DMS53 (cell line): Measurements from ENCODE around the gene AP2A1.

ENCODE experiments used
- DNase-seq: peaks from one replicate; lab custom pipeline; 2025; lab: John Stamatoyannopoulos, UW

Gene AP2A1

DNA sequence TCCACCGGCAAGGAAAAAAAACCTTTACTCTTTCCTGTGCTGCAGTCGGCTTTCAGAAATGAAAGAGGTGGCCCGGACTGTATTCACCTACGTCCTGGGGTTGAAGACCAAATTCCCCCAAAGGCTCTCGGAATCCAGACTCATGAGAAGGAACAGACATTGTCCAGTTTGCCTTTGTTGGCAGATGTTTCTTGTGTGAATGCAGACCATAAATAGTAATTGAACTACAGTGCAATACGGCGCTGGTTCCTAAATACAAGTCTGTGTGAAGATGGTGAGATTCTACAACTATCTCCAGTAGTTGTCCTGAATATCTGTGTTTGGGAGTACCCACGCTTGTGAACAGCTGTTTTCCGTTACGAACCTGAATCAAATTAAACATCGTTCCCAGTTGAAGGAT, 72.9 kb downstream of the AP2A1 start:
- no peak for DNase-seq

DNA sequence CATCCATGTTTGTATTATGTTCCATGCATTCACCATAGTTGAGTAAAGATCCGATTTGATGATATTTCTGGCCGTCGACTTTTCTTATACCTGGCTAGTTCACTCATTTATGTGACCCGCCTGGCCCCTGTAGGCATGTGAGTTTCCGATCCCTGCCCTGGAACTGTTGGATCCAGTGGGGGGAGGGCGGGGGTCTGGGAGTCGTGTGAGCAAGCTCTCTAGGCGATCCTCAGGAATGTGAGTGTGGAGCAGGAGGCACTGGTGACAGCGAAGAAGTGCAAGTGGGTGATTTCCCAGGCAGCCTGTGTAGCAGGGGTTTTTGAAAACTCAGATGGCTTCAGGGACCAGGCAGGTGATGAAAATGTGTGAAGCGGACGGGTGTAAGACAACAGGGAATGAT, 73.5 kb downstream of the AP2A1 start:
- no peak for DNase-seq

DNA sequence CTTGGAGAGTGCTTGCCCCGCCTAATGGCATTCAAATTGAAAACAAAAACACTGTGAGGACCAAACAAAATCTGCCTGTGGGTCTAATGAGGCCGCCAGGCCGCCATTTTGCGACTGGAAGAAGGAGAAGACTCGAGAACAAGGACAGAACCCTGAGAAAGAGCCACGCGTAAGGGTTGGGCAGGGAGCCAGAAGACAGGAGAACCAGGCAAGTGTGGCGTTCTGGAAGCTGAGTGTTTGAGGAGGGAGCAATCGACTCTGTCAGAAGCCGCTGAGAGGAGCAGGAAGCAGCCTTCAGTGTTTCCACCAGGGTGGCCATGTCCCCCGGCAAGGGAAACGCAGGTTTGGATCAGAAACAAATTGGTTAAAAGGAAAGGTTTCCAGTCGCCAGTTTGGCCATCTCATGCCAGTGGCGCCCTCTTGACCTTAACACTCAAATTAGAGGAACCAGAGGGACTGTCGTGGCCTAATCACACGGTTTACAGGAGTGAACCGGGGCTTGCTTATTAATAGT, 74.0 kb downstream of the AP2A1 start:
- no peak for DNase-seq

DNA sequence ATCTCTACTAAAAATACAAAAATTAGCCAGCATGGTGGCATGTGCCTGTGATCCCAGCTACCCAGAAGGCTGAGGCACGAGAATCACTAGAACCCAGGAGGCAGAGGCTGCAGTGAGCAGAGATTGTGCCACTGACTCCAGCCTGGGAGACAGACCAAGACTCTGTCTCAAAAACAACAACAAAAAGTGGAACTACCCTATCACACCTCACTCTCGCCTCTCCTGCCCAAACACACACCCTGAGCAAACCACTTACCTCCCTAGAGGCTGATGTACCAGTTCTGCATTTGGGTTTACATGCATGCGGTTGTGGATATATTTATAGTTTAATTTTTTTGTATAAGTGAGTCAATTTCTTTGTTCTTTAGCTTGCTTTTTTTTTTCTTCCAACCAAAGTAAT, 76.5 kb downstream of the AP2A1 start:
- DNase-seq = no peak

DNA sequence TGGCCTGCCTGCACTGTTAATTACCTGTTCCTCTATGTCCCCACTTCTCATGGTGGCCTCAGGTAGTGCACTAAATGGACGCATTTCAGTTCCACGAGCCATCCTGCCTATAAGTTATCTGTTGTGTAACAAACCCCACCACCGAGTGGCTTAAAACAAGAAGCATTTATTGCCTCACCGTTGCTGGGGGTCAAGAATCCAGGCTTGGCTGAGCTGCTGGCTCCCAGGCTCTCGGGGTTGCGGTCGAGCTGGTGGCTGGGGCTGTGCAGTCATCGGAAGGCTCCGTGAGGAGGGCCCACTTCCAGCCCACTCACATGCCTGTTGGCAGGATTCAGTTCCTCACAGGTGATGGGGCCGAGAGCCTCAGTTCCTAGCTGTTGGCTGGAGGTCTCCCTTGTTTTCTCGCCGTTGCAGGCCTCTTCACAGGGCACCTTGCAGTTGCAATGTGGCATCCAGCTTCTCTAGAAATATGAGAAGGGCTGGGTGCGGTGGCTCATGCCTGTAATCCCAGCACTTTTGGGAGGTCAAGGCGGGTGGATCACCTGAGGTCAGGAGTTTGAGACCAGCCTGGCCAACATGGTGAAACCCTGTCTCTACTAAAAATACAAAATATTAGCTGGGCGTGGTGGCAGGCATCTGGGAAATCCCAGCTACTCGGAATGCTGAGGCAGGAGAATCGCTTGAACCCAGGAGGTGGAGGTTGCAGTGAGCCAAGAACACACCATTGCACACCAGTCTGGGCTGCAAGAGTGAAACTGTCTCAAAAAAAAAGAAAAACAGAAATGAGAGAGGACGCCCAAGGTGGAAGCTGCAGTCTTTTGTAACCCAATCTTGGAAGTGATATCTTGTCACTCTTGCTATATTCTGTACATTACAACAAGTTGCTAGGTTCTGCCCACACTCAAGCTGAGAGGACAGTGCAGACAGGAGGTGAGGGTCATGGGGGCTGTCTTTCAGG, 77.6 kb downstream of the AP2A1 start:
- DNase-seq = no peak

DNA sequence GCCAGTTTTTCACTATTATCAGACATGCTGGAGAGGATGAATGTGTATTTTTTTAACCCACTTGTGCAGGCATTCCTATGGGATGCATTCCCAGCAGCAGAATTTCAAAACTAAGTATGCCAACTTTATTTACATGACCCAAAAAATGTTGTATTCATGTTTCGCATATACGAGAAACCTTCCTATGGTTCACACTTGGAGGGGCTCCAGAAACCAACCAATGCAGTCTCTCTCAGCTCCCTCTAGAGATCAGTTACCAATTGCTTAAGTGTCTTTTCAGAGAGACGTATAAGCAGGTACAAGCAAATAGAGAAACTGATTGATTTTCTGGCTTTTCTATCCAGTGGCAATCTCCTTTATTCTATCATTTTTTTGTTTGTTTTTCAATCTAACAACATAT, 78.6 kb downstream of the AP2A1 start:
- DNase-seq = no peak

DNA sequence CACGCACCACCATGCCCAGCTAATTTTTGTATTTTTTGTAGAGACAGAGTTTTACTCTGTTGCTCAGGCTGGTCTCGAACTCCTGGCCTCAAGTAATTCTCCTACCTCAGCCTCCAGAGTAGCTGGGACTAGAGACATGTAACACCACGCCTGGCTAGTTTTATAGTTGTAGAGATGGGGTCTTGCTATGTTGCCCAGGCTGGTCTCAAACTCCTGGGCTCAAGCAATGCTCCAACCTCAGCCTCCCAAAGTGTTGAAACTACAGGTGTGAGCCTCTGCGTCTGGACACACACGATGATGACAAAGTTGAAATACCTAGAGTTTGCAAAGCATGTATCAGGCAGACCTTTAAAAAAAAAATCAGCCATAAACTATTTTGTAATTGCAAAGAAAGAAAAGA, 79.6 kb downstream of the AP2A1 start:
- DNase-seq = no peak

DNA sequence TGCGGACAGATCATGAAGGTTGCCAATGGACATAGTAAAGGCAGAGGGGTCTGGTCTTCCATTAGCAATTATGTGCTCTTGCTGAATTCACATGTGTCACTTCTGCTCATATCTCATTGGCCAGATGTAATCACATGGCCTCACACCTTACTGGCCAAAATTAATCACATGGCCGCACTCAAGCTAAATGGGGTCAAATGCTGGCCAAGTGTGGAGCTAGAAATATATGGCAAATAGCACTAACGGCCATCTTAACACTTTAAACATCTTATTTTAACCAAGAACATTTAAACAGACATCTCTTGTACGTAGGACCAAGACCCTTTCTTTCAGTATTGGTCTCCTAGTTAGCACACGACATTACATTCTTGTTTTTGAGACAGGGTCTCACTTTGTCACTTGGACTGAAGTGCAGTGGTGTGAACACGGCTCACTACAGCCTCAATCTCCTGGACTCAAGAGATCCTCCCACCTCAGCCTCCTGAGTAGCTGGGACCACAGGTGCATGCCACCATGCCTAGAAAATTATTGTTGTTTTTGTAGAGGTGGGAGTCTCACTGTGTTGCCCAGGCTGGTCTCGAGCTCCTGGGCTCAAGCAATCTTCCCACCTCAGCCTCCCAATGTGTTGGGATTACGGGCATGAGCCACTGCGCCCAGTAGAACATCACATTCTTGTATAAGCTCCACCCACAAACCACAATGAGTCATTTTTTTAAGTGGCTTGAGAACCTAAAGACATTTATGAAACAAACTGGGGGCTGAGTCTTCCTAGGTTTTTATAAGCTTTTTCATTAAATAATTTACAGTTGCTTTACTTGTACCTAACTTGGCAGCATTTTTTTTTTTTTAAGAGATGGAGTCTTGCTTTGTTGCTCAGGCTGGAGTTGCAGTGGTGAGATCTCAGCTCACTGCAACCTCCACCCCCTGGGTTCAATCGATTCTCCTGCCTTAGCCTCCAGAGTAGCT, 81.2 kb downstream of the AP2A1 start:
- peak; percentile 72 for DNase-seq

DNA sequence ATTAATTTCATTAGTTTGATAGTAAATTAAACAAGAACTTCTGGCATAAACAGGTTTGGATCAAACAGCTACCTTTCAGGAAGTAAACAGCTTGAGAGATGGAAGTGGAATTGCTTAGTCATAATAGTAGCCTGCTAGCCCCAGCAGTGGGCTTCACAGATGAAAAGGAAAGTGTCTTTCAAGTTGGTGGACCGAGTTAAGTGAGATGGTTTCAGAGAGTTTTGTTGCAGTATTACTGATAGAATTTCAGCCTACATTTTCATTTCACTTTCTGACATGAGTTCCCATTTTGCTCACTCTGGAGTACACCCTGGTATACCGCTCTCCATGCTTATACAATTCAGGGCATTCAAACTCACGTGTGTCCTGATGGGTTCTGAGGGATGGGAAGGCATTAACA, 82.1 kb downstream of the AP2A1 start:
- DNase-seq = peak; percentile 34

DNA sequence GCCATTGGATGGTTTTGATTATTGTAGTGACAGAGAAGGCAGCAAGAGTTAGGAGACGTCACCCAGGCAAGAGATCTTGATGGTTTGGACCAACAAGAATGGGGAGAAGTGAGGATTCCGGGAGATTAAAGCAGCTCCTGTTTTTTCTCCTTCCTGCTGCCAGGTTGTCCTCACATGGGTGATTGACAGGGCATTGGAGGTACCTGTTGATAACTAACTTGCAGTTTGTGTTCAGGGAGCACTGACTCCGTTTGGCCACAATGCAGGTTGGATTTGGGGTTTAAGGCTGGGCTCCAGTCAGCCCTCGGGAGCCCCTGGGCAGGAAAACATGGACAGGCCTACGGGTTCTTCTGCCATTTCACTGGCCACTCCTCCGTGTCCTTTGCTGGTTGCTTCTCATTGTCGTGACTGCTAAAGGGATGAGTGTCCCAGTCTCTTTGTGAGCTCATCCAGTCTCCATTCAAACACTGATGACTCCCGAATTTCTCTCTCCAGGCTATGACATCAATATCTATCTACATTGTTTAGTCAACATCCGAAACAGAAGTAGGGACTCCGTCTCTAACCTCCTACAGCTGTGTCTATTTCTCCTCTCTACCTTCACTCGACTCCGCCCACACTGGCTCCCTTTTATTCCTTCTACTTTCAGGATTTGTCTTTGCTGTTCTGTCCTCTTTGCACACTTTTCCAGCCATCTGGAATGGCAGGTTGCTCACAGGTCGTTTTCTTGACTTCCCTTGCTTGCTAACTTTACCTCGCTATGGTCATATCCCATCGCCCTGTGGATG, 82.8 kb downstream of the AP2A1 start:
- peak; percentile 73 for DNase-seq

DNA sequence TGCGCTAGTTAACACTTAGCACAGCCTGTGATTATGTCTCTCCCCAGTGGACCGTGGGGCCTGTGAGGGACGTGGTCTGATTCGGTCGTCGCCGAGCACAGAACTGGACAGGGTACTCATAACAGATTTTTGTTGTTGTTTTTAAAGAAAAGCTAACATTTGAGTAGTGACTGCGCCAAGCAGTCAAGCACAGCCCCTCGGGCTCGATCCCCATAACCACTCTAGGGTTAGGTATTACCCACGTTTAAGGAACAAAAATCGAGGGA, 83.4 kb downstream of the AP2A1 start:
- no peak for DNase-seq

DNA sequence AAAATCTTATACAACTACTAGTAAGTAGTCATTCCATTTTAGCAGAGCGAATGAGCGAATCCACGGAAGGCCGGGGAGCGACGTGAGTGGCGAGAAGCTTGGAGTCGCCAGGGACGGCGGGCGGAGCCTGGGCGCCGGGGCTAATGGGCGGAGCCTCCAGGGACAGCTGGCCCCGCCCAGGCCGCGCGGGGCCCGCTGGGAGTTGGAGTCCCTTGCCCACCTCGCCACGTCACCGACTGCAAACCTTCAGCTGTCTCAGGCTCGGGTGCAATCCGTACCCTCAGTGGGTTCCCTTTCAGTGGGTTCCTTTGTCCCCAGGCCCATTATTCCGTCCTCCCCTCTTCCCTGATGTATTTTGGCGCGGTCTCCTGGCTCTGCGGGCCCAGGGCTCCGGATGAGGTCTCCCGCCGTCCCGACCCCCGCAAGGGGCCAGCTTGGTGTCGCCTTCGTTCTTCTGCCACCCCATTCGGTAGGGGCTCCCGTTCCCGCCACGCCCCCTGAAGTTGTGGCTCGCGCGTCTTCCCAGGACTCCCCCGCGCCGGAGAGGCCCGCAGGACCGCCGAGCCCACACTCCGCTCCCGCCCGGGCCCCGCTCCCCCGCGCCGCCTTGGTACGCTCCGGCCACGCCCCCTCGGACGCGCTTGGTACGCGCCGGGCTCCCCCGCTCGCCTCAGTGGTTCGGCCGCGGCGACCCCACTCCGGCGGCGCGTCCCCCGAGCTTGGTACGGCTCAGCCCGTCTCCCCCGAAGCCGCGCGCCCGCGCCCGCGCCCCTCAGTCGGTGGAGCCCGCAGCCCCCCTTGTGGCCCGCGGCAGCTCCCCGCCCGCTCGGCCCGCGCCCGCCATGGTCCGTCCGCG, 83.9 kb downstream of the AP2A1 start, which contains the start of gene PTOV1:
TSS of gene PTOV1 (plus strand) at position 673 of the 856 bp plus-strand sequence.
- peak; percentile 95 for DNase-seq

DNA sequence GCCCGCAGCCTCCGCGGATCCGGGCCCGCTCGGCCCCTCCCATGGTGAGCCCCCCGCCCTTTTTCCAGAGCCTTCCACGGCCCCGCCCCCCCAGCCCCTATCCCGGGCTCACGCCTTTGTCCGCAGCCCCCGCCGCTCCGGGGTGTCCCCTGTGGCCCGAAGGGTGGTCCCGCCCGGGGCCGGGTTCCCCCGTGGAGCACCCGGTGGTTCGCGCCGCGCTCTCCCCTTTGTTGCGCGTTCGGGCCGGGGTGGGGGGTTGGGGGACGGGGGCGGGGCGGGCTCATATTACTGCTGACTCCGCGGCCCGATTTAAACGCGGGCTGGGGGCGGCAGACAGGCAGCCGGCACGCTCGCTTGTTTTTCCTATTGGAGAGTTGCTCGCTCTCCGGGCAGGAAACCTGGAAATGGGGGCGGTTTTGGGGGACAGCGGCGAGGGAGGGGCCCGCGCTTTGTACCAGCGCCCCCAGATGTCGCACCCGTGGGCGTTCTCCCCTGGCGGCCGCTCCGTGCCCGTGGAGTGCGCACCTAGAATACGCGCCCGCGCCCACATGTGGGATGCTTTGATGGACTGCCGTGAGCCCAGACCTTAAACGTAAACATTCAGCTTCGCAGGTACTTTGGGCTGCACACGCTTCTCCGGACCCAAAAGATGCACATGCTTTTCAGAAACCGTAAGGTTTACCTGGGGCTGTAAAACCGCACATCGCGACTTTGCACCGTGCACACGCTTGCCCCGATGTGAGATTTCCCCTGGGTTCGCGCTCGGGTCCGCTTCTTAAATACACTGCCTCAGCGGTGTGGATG, 84.9 kb downstream of the AP2A1 start:
- DNase-seq = peak; percentile 67

DNA sequence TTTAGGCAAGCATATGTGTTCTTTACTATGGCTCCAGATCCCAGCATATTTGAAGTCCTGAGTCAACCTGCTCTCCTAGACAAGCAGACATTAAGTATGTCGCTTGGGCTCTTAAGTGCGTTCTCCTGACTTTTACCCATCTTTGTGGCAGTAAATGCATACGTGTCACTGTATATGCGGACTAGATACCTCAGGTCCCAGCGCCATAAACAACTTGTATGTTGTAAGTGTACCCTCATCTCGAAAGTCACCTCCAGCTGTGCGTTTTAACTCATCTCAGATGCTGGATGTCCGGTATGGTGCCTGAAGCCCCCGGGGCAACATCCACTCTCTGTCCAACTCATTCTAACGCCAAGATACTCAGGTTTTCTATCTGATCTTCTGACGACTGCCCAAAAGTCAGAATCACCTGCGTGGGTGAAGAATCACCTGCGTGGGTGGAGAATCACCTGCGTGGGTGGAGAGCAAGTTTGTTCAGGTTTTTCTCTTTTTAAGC, 85.9 kb downstream of the AP2A1 start:
- peak; percentile 27 for DNase-seq

DNA sequence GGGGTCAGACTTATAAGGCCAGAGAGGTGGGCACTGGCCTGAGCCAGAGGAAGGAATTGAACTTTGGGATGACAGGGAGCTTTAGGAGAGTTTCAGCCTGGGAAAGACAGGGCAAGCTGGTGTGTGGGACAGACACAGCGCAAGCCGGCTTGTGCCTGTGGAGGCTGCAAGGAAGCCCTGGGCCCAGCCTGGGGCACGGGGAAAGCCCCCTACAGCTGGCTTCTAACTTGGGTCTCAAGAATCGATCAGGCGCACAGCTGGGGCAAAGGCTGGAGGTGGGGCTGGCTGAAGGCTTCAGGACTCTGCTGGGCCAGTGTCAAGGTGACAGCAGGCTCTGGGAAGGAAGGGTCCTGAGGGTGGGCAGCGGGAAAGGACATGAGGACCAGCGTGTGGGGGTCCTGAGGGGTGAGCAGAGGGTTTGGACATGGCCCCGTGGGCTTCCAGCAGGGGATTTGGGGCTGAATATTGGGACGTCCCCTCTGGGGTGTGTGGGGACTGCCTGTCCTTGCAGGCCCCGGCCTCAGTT, 87.1 kb downstream of the AP2A1 start:
- DNase-seq = no peak

DNA sequence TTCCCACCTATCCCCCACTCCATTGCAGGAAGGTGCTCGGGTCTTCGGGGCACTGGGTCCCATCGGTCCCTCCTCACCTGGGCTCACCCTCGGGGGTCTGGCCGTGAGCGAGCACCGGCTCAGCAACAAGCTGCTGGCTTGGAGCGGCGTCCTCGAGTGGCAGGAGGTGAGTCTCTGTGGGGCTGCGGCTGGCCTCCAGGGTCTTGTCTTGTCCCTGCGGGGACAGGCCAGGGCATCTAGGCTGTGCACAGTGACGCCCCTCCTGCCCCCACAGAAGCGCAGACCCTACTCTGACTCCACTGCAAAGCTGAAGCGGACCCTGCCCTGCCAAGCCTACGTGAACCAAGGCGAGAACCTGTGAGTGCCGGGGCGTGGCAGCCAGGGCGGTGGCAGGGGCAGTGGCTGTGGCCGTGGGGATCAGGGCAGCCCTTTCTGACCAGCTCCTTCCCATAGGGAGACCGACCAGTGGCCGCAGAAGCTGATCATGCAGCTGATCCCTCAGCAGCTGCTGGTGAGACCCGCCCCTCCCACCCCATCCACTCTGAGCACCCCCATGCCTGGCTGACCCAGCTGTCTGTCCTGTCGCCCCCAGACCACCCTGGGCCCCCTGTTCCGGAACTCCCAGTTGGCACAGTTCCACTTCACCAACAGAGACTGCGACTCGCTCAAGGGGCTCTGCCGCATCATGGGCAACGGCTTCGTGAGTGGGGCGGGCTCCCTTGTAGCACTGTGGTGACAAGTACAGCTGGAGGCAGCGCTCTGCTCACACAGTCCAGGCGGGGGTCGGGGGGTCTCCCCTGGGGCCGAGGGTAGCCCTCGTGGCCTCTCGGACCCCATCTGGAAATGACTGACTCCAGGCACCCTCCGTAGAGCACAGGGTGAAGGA, 87.8 kb downstream of the AP2A1 start:
- no peak for DNase-seq

DNA sequence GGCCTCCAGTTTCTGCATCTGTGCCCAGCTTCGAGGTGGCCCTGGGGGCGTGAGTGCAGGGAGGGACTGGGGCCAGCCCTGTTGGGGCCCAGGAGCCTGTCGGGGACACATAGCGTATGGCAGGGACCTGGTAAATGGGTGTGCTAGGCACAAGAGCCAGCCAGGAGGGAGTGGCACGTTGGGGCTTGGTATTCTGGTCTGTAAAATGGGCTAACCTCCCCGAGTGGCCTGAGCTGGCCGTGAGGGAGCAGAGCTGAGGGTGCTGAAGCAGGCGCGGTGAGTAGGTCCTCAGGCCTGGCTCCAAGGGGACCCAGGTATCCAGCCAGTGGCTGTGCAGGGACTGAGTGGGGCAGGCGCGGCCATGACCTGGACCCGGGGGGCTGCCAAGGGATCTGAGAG, 88.5 kb downstream of the AP2A1 start:
- DNase-seq = no peak
